ENCODE measurements around the gene C3orf52.

- TF ChIP-seq POLR2A (IDR thresholded peaks at IDR 0.05), result no peak
- no peak for TF ChIP-seq CTCF (IDR thresholded peaks at IDR 0.05)
These were observed 23.1 kb downstream of the C3orf52 start for GRCh38 chr3:112109322-112109721.

All from thyroid gland (tissue), 4 donors.